SK-N-SH (cell line): ENCODE measurements around the gene IFNGR1. TPM values are rescaled to one million over a fixed set of nuclear protein-coding genes. Genes with fewer than 3 reads are reported as not detected.

Experiments
- CTCF ChIA-PET: fragments of 300-600, 350-600 bp; formaldehyde crosslinking; extraction: SDS; loops from one replicate; lab custom pipeline; 2021; lab: Yijun Ruan, JAX
- POLR2A ChIA-PET: fragments of 350-600 bp; sonication (Branson Sonifier 250); formaldehyde crosslinking; extraction: SDS; loops from one replicate; lab custom pipeline; 2020; ENCODE audit warnings: antibody characterized with exemption, inconsistent platforms; lab: Yijun Ruan, JAX
- DNase-seq: peaks from one replicate; pipeline ENCODE4 v3.0.0; 2012
- H2AFZ ChIP-seq: fragments of 200-600 bp; sonication (generic); 2 replicates; pipeline ENCODE4 v1.8.1; 2016; ENCODE audit warnings: antibody characterized with exemption, mild to moderate bottlenecking, low read depth
- H3F3A ChIP-seq: fragments of 200-600 bp; sonication (generic); replicated peaks from 2 replicates; pipeline ENCODE3; 2016; ENCODE audit warnings: antibody characterized with exemption, mild to moderate bottlenecking; ENCODE audit not compliant: insufficient read depth
- H3K27ac ChIP-seq, 2 experiments: fragments of 200-500 bp in 1 of 2; fragments of 200-600 bp in 1 of 2; sonication (Bioruptor generic) in 1 of 2; sonication (generic), shearing (Covaris generic) in 1 of 2; 2 replicates each; pipeline versions ENCODE4 v1.5.1 to v1.6.1; 2014 to 2016; ENCODE audit warnings: low read depth in 2 of 2, inconsistent platforms in 1 of 2, low read length in 1 of 2, mild to moderate bottlenecking in 1 of 2, mixed read lengths in 1 of 2
- H3K27me3 ChIP-seq: fragments of 200-600 bp; sonication (generic), shearing (Covaris generic); 2 replicates; pipeline ENCODE4 v1.6.1; 2016; ENCODE audit warnings: mixed run types; ENCODE audit not compliant: insufficient read depth
- H3K36me3 ChIP-seq, 2 experiments: fragments of 200-500 bp in 1 of 2; fragments of 200-600 bp in 1 of 2; sonication (Bioruptor generic) in 1 of 2; sonication (generic) in 1 of 2; replicated peaks in 1 of 2; 2 replicates each; pipeline versions ENCODE3 to v1.5.1; 2014 to 2016; ENCODE audit warnings: low read length in 1 of 2, mild to moderate bottlenecking in 1 of 2; ENCODE audit not compliant: insufficient read depth in 2 of 2, control insufficient read depth in 1 of 2
- H3K4me1 ChIP-seq, 2 experiments: fragments of 200-500 bp in 1 of 2; fragments of 200-600 bp in 1 of 2; sonication (Bioruptor generic) in 1 of 2; sonication (generic), shearing (Covaris generic) in 1 of 2; 2 replicates each; pipeline versions ENCODE4 v1.5.1 to v1.6.1; 2014 to 2016; ENCODE audit warnings: low read depth in 1 of 2, low read length in 1 of 2, mixed run types in 1 of 2; ENCODE audit not compliant: insufficient read depth in 2 of 2, control insufficient read depth in 1 of 2
- H3K4me2 ChIP-seq: fragments of 200-600 bp; sonication (generic), shearing (Covaris generic); 2 replicates; pipeline ENCODE4 v1.6.1; 2017; ENCODE audit warnings: mixed run types
- H3K4me3 ChIP-seq, 2 experiments: fragments of 200-500 bp in 1 of 2; fragments of 200-600 bp in 1 of 2; sonication (Bioruptor generic) in 1 of 2; sonication (generic), shearing (Covaris generic) in 1 of 2; 2 replicates each; pipeline versions ENCODE4 v1.5.1 to v1.8.1; 2014 to 2016; ENCODE audit warnings: low read depth in 2 of 2, inconsistent platforms in 1 of 2, low read length in 1 of 2, mild to moderate bottlenecking in 1 of 2, mixed read lengths in 1 of 2, moderate library complexity in 1 of 2
- H3K79me2 ChIP-seq: fragments of 200-600 bp; sonication (generic); 2 replicates; pipeline ENCODE4 v1.8.1; 2017; ENCODE audit warnings: mild to moderate bottlenecking; ENCODE audit not compliant: insufficient read depth
- H3K9ac ChIP-seq: fragments of 200-600 bp; sonication (generic); 2 replicates; pipeline ENCODE4 v1.6.1; 2017; ENCODE audit warnings: mixed run types
- H3K9me2 ChIP-seq: fragments of 200-600 bp; sonication (generic); 2 replicates; pipeline ENCODE4 v1.6.1; 2017; ENCODE audit warnings: mixed run types
- H3K9me3 ChIP-seq: fragments of 200-600 bp; sonication (generic); 2 replicates; pipeline ENCODE4 v1.6.1; 2017; ENCODE audit warnings: mixed run types, mild to moderate bottlenecking, moderate library complexity
- H4K20me1 ChIP-seq: fragments of 200-600 bp; sonication (generic); 2 replicates; pipeline ENCODE4 v1.6.1; 2017; ENCODE audit warnings: mild to moderate bottlenecking, mixed run types; ENCODE audit not compliant: insufficient read depth
- EP300 ChIP-seq, 2 experiments: IDR thresholded peaks; 2 replicates each; pipeline versions ENCODE4 v1.4.0 to v1.6.1; 2012; ENCODE audit warnings: borderline replicate concordance in 1 of 2, low read depth in 1 of 2, low read length in 1 of 2
- FOSL2 ChIP-seq: IDR thresholded peaks from 2 replicates; pipeline ENCODE4 v1.4.0; 2012; ENCODE audit warnings: low read depth, mild to moderate bottlenecking, moderate library complexity, borderline replicate concordance
- JUND ChIP-seq: IDR thresholded peaks from 2 replicates; pipeline ENCODE4 v1.4.0; 2012
- MEF2A ChIP-seq: IDR thresholded peaks from 2 replicates; pipeline ENCODE4 v1.4.0; 2012; ENCODE audit warnings: low read depth, borderline replicate concordance
- RCOR1 ChIP-seq: fragments of 150-350 bp; IDR thresholded peaks from 2 replicates; pipeline ENCODE4 v1.6.1; 2017; ENCODE audit warnings: antibody characterized with exemption, low read length
- RFX5 ChIP-seq: IDR thresholded peaks from 2 replicates; pipeline ENCODE4 v1.6.1; 2012; ENCODE audit warnings: mild to moderate bottlenecking, improper control_type of control experiment, low read length
- SIN3A ChIP-seq: IDR thresholded peaks from 2 replicates; pipeline ENCODE4 v1.6.1; 2012; ENCODE audit warnings: low read depth, mild to moderate bottlenecking, low read length, moderate library complexity, borderline replicate concordance
- TAF1 ChIP-seq: IDR thresholded peaks from 2 replicates; pipeline ENCODE4 v1.6.1; 2012; ENCODE audit warnings: low read depth, mild to moderate bottlenecking, low read length, moderate library complexity, borderline replicate concordance
- WGBS: methylation state at CpG from one replicate; pipeline ENCODE4 v1.1.6; 2017; ENCODE audit warnings: low lambda C conversion rate; 5-methylcytosine and 5-hydroxymethylcytosine counted together
- polyA plus RNA-seq, 3 experiments: library from polyadenylated mRNA; depleted of rRNA; stranded (reverse); fragments of >200 nt; gene quantifications; 2 replicates each; pipeline ENCODE4 v1.2.3, GENCODE V29; 2012
- TF ChIP-seq, protein P1 (sequence below): fragments of 200-600 bp; sonication (generic); IDR thresholded peaks from 2 replicates; pipeline ENCODE4 v1.6.1; 2017; ENCODE audit warnings: antibody characterized with exemption, mild to moderate bottlenecking, moderate library complexity
- TF ChIP-seq, protein P2 (sequence below): IDR thresholded peaks from 2 replicates; pipeline ENCODE4 v1.6.1; 2012; ENCODE audit warnings: mild to moderate bottlenecking, low read depth, low read length, moderate library complexity
- TF ChIP-seq, protein P3 (sequence below): IDR thresholded peaks from 2 replicates; pipeline ENCODE4 v1.4.0; 2012; ENCODE audit warnings: low read depth
- TF ChIP-seq, protein P4 (sequence below): fragments of 150-350 bp; IDR thresholded peaks from 2 replicates; pipeline ENCODE4 v1.6.1; 2017; ENCODE audit warnings: antibody characterized with exemption, low read length, low read depth, borderline replicate concordance
- TF ChIP-seq, protein P5 (sequence below): fragments of 150-350 bp; IDR thresholded peaks from 2 replicates; pipeline ENCODE4 v1.6.1; 2016; ENCODE audit warnings: mild to moderate bottlenecking, low read depth, low read length

The IFNGR1 gene
- polyA plus RNA-seq, 1 of the 3 experiments (the other 2 are of a cell fraction), result 11.5 TPM

DNA sequence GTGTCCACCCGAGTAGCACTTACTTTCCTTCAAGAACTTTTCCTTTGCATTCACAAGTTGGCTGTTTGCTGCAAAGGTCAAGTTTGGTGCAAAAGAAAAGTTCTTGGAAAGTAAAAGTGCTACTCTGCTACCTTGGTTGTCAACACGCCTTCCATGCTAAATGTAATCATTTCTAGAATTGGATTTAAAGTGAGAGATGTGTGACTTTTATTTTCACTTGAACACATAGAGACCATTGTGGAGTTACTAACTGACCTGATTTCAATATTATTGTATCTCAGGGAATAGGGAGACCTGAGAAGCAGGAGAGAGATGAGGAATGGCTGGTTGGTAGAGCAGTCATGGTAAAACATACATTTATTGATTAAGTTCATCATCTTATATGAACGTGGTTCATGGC is 49.7 kb upstream of the IFNGR1 start (continued):
- TF ChIP-seq, protein P1, sequence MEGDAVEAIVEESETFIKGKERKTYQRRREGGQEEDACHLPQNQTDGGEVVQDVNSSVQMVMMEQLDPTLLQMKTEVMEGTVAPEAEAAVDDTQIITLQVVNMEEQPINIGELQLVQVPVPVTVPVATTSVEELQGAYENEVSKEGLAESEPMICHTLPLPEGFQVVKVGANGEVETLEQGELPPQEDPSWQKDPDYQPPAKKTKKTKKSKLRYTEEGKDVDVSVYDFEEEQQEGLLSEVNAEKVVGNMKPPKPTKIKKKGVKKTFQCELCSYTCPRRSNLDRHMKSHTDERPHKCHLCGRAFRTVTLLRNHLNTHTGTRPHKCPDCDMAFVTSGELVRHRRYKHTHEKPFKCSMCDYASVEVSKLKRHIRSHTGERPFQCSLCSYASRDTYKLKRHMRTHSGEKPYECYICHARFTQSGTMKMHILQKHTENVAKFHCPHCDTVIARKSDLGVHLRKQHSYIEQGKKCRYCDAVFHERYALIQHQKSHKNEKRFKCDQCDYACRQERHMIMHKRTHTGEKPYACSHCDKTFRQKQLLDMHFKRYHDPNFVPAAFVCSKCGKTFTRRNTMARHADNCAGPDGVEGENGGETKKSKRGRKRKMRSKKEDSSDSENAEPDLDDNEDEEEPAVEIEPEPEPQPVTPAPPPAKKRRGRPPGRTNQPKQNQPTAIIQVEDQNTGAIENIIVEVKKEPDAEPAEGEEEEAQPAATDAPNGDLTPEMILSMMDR, result no peak
- TF ChIP-seq, protein P2, sequence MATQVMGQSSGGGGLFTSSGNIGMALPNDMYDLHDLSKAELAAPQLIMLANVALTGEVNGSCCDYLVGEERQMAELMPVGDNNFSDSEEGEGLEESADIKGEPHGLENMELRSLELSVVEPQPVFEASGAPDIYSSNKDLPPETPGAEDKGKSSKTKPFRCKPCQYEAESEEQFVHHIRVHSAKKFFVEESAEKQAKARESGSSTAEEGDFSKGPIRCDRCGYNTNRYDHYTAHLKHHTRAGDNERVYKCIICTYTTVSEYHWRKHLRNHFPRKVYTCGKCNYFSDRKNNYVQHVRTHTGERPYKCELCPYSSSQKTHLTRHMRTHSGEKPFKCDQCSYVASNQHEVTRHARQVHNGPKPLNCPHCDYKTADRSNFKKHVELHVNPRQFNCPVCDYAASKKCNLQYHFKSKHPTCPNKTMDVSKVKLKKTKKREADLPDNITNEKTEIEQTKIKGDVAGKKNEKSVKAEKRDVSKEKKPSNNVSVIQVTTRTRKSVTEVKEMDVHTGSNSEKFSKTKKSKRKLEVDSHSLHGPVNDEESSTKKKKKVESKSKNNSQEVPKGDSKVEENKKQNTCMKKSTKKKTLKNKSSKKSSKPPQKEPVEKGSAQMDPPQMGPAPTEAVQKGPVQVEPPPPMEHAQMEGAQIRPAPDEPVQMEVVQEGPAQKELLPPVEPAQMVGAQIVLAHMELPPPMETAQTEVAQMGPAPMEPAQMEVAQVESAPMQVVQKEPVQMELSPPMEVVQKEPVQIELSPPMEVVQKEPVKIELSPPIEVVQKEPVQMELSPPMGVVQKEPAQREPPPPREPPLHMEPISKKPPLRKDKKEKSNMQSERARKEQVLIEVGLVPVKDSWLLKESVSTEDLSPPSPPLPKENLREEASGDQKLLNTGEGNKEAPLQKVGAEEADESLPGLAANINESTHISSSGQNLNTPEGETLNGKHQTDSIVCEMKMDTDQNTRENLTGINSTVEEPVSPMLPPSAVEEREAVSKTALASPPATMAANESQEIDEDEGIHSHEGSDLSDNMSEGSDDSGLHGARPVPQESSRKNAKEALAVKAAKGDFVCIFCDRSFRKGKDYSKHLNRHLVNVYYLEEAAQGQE, result no peak
- TF ChIP-seq, protein P3, sequence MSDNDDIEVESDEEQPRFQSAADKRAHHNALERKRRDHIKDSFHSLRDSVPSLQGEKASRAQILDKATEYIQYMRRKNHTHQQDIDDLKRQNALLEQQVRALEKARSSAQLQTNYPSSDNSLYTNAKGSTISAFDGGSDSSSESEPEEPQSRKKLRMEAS, result no peak
- TF ChIP-seq FOSL2, result no peak
- no peak for TF ChIP-seq RFX5

DNA sequence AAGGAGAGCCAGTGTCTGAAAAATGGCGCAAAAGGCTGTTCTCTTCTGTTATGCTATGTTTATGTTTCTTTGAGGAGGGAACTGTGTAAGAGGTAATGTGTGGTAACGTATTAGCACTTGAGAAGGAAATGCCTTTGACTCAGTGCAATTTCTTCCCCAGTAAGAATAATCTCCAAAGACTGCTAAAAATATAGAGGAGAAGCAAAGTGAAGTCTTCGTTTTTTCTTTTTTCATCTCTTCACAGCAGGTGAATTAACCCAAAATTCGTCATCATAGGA is 47.1 kb upstream of the IFNGR1 start:
- no peak overlapping the region for H2AFZ ChIP-seq
- H3K27ac ChIP-seq, result no peak overlapping the region
- H3K4me2 ChIP-seq, result no peak overlapping the region
- H3K79me2 ChIP-seq, result no peaks in the 10 kb centered on the region
- H3K9ac ChIP-seq, result no peak overlapping the region
- no peaks in the 10 kb centered on the region for H3K9me2 ChIP-seq
- H3K27me3 ChIP-seq, result no peaks in the 10 kb centered on the region
- POLR2A ChIA-PET, result no interaction called here
- WGBS, result 38% methylated on average over 4 of the region's 4 CpGs
- no peaks in the 10 kb centered on the region for H3K36me3 ChIP-seq
- no peaks in the 10 kb centered on the region for H3F3A ChIP-seq
- H3K9me3 ChIP-seq, result no peaks in the 10 kb centered on the region
- CTCF ChIA-PET, result no interaction called here
- H4K20me1 ChIP-seq, result no peaks in the 10 kb centered on the region
- TF ChIP-seq, protein P4, sequence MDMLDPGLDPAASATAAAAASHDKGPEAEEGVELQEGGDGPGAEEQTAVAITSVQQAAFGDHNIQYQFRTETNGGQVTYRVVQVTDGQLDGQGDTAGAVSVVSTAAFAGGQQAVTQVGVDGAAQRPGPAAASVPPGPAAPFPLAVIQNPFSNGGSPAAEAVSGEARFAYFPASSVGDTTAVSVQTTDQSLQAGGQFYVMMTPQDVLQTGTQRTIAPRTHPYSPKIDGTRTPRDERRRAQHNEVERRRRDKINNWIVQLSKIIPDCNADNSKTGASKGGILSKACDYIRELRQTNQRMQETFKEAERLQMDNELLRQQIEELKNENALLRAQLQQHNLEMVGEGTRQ, result no peak
- no peak for DNase-seq
- H3K4me1 ChIP-seq, result no peaks in the 10 kb centered on the region; a peak in 1 of 4 replicates
- H3K4me3 ChIP-seq, result no peak overlapping the region

DNA sequence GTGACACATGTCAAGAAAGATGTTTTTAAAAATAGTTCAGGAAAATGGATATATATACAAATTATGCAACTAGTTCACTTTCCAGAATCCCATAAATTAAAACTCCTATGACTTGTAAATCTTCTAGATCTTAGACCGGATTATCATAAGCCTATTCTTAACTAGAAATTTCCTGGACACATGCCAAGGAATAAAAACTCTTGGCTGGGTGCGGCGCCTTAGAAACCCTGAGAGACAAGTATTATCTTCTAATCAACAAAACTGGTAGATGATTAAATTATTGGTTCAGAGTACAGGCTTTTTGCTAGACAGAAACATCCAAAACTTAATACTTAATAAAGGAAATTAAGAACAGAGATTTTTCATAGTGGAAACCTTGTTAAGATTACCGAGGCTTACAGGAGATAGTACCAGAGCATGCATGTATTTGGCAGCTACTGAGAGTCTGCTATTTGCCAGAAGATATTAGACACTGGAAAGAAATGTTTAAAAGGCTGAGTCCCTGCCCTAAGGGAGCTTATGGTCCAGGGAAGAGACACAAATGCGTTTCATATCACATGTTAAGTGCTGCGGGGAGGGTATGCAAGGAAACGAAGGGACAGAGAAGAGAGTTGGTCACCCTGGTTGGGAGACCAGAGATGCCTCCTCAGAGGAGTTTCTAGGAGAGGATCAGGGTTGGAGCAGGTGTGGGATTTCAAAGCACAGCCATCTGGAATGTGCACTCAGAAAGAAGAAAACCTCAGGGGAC is 46.5 kb upstream of the IFNGR1 start:
- H4K20me1 ChIP-seq, result no peaks in the 10 kb centered on the region
- H3K9ac ChIP-seq, result no peak overlapping the region
- no peaks in the 10 kb centered on the region for H3K9me2 ChIP-seq
- H2AFZ ChIP-seq, result no peak overlapping the region
- 12% methylated on average over 7 of the region's 7 CpGs for WGBS
- no peaks in the 10 kb centered on the region; a peak in 1 of 4 replicates for H3K4me1 ChIP-seq
- no peaks in the 10 kb centered on the region for H3F3A ChIP-seq
- no peak for TF ChIP-seq MEF2A
- TF ChIP-seq RCOR1, result no peak
- TF ChIP-seq JUND, result no peak
- TF ChIP-seq, protein P5, sequence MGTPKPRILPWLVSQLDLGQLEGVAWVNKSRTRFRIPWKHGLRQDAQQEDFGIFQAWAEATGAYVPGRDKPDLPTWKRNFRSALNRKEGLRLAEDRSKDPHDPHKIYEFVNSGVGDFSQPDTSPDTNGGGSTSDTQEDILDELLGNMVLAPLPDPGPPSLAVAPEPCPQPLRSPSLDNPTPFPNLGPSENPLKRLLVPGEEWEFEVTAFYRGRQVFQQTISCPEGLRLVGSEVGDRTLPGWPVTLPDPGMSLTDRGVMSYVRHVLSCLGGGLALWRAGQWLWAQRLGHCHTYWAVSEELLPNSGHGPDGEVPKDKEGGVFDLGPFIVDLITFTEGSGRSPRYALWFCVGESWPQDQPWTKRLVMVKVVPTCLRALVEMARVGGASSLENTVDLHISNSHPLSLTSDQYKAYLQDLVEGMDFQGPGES, result no peak
- no peak for TF ChIP-seq SIN3A
- TF ChIP-seq TAF1, result no peak
- TF ChIP-seq EP300 (IDR thresholded peaks at IDR 0.05; ENCODE audit: borderline replicate concordance in 1 of 2, low read depth in 1 of 2, low read length in 1 of 2), result no peak
- TF ChIP-seq, protein P3, result no peak
- no peak for TF ChIP-seq RFX5
- ChIA-PET CTCF (no interaction called here), POLR2A (no interaction called here)
- no peak overlapping the region for H3K4me2 ChIP-seq
- no peak for DNase-seq
- no peaks in the 10 kb centered on the region for H3K27me3 ChIP-seq
- H3K9me3 ChIP-seq, result no peaks in the 10 kb centered on the region
- H3K4me3 ChIP-seq, result no peak overlapping the region
- H3K36me3 ChIP-seq, result no peaks in the 10 kb centered on the region
- H3K79me2 ChIP-seq, result no peaks in the 10 kb centered on the region
- no peak overlapping the region for H3K27ac ChIP-seq
